Measurements from ENCODE around the gene GHITM.
"Not testable (repeated sequence)": the region's sequence is repeated elsewhere in the genome, so short reads cannot be mapped to it uniquely, and the experiment has no call there.

- TF ChIP-seq CTCF, POLR2A (IDR thresholded peaks at IDR 0.05): not testable (repeated sequence)
Observed at GRCh38 chr10:84109772-84110171, 29.5 kb upstream of the GHITM start.

Data from vagina (tissue), 2 donors.